ENCODE results near the gene ATG9A. TPM values are rescaled to one million over a fixed set of nuclear protein-coding genes. Genes with fewer than 3 reads are reported as not detected.
A peak's percentile ranks its signal among the peaks of the same experiment; 100 is the strongest.

The ATG9A gene
- total and polyA plus RNA-seq, 9 of the 15 experiments (the other 6 are each of a cell fraction or from before 2014, with no cell fraction given): 0.25 to 65.6 (median 23.4) TPM

DNA sequence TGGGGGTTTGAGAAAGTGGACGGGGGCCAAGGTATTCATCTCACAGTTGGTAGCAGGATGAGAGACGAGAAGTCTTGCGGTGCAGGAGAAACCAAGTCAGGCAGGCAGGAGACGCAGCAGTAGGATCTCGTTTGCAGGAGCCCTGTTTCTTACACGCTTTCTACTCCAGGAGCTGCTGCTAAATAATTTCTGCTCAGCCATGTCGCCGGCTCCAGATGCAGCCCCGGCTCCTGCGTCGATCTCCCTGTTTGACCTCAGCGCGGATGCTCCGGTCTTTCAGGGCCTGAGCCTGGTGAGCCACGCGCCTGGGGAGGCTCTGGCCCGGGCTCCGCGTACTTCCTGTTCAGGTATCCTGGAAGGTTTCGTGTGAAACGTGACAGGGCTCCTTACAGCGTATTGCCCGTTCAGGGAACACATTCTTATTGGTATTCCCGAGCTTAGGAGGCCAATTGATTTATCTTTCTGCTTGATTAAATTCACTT is 664 bp upstream of the ATG9A start (continued):
- TF ChIP-seq, protein P1, sequence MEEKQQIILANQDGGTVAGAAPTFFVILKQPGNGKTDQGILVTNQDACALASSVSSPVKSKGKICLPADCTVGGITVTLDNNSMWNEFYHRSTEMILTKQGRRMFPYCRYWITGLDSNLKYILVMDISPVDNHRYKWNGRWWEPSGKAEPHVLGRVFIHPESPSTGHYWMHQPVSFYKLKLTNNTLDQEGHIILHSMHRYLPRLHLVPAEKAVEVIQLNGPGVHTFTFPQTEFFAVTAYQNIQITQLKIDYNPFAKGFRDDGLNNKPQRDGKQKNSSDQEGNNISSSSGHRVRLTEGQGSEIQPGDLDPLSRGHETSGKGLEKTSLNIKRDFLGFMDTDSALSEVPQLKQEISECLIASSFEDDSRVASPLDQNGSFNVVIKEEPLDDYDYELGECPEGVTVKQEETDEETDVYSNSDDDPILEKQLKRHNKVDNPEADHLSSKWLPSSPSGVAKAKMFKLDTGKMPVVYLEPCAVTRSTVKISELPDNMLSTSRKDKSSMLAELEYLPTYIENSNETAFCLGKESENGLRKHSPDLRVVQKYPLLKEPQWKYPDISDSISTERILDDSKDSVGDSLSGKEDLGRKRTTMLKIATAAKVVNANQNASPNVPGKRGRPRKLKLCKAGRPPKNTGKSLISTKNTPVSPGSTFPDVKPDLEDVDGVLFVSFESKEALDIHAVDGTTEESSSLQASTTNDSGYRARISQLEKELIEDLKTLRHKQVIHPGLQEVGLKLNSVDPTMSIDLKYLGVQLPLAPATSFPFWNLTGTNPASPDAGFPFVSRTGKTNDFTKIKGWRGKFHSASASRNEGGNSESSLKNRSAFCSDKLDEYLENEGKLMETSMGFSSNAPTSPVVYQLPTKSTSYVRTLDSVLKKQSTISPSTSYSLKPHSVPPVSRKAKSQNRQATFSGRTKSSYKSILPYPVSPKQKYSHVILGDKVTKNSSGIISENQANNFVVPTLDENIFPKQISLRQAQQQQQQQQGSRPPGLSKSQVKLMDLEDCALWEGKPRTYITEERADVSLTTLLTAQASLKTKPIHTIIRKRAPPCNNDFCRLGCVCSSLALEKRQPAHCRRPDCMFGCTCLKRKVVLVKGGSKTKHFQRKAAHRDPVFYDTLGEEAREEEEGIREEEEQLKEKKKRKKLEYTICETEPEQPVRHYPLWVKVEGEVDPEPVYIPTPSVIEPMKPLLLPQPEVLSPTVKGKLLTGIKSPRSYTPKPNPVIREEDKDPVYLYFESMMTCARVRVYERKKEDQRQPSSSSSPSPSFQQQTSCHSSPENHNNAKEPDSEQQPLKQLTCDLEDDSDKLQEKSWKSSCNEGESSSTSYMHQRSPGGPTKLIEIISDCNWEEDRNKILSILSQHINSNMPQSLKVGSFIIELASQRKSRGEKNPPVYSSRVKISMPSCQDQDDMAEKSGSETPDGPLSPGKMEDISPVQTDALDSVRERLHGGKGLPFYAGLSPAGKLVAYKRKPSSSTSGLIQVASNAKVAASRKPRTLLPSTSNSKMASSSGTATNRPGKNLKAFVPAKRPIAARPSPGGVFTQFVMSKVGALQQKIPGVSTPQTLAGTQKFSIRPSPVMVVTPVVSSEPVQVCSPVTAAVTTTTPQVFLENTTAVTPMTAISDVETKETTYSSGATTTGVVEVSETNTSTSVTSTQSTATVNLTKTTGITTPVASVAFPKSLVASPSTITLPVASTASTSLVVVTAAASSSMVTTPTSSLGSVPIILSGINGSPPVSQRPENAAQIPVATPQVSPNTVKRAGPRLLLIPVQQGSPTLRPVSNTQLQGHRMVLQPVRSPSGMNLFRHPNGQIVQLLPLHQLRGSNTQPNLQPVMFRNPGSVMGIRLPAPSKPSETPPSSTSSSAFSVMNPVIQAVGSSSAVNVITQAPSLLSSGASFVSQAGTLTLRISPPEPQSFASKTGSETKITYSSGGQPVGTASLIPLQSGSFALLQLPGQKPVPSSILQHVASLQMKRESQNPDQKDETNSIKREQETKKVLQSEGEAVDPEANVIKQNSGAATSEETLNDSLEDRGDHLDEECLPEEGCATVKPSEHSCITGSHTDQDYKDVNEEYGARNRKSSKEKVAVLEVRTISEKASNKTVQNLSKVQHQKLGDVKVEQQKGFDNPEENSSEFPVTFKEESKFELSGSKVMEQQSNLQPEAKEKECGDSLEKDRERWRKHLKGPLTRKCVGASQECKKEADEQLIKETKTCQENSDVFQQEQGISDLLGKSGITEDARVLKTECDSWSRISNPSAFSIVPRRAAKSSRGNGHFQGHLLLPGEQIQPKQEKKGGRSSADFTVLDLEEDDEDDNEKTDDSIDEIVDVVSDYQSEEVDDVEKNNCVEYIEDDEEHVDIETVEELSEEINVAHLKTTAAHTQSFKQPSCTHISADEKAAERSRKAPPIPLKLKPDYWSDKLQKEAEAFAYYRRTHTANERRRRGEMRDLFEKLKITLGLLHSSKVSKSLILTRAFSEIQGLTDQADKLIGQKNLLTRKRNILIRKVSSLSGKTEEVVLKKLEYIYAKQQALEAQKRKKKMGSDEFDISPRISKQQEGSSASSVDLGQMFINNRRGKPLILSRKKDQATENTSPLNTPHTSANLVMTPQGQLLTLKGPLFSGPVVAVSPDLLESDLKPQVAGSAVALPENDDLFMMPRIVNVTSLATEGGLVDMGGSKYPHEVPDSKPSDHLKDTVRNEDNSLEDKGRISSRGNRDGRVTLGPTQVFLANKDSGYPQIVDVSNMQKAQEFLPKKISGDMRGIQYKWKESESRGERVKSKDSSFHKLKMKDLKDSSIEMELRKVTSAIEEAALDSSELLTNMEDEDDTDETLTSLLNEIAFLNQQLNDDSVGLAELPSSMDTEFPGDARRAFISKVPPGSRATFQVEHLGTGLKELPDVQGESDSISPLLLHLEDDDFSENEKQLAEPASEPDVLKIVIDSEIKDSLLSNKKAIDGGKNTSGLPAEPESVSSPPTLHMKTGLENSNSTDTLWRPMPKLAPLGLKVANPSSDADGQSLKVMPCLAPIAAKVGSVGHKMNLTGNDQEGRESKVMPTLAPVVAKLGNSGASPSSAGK (IDR thresholded peaks at IDR 0.05): peak; percentile 34; the same call in 1 of the 2 replicates
- TF ChIP-seq ZNF253 (CRISPR knock-in tag; conservative IDR thresholded peaks at IDR 0.05) (no peak), RCOR1 (IDR thresholded peaks at IDR 0.05; ENCODE audit: borderline replicate concordance in 1 of 2, low read depth in 2 of 2, low read length in 2 of 2) (no peak), ZNF764 (CRISPR knock-in tag; IDR thresholded peaks at IDR 0.05; ENCODE audit: low read depth) (no peak), SAP30 (IDR thresholded peaks at IDR 0.05; ENCODE audit: borderline replicate concordance, insufficient read depth, low read depth, low read length, poor library complexity, severe bottlenecking) (peak; percentile 72), ETS2 (tag; IDR thresholded peaks at IDR 0.05; ENCODE audit: borderline replicate concordance, poor library complexity, severe bottlenecking) (no peak)
- TF ChIP-seq, protein P2, sequence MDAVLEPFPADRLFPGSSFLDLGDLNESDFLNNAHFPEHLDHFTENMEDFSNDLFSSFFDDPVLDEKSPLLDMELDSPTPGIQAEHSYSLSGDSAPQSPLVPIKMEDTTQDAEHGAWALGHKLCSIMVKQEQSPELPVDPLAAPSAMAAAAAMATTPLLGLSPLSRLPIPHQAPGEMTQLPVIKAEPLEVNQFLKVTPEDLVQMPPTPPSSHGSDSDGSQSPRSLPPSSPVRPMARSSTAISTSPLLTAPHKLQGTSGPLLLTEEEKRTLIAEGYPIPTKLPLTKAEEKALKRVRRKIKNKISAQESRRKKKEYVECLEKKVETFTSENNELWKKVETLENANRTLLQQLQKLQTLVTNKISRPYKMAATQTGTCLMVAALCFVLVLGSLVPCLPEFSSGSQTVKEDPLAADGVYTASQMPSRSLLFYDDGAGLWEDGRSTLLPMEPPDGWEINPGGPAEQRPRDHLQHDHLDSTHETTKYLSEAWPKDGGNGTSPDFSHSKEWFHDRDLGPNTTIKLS (IDR thresholded peaks at IDR 0.05; ENCODE audit: borderline replicate concordance, low read depth): 0 out of 2 replicates have a peak, but pooled peaks have one; percentile 12
- TF ChIP-seq, protein P3, sequence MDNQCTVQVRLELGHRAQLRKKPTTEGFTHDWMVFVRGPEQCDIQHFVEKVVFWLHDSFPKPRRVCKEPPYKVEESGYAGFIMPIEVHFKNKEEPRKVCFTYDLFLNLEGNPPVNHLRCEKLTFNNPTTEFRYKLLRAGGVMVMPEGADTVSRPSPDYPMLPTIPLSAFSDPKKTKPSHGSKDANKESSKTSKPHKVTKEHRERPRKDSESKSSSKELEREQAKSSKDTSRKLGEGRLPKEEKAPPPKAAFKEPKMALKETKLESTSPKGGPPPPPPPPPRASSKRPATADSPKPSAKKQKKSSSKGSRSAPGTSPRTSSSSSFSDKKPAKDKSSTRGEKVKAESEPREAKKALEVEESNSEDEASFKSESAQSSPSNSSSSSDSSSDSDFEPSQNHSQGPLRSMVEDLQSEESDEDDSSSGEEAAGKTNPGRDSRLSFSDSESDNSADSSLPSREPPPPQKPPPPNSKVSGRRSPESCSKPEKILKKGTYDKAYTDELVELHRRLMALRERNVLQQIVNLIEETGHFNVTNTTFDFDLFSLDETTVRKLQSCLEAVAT (IDR thresholded peaks at IDR 0.05): 0 out of 4 replicates have a peak, but pooled peaks of 1 of the 2 experiments have one; percentile 28
- TF ChIP-seq, protein P4, sequence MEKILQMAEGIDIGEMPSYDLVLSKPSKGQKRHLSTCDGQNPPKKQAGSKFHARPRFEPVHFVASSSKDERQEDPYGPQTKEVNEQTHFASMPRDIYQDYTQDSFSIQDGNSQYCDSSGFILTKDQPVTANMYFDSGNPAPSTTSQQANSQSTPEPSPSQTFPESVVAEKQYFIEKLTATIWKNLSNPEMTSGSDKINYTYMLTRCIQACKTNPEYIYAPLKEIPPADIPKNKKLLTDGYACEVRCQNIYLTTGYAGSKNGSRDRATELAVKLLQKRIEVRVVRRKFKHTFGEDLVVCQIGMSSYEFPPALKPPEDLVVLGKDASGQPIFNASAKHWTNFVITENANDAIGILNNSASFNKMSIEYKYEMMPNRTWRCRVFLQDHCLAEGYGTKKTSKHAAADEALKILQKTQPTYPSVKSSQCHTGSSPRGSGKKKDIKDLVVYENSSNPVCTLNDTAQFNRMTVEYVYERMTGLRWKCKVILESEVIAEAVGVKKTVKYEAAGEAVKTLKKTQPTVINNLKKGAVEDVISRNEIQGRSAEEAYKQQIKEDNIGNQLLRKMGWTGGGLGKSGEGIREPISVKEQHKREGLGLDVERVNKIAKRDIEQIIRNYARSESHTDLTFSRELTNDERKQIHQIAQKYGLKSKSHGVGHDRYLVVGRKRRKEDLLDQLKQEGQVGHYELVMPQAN (IDR thresholded peaks at IDR 0.05; ENCODE audit: borderline replicate concordance): peak; percentile 75
